GM19193 (cell line): ENCODE measurements around the gene SLC17A1.

Experiments used
- POLR2A ChIP-seq: IDR thresholded peaks from 4 replicates; pipeline ENCODE4 v1.6.1; 2011; ENCODE audit not compliant: insufficient read depth, insufficient read length; ENCODE audit errors: extremely low read depth

The SLC17A1 gene

DNA sequence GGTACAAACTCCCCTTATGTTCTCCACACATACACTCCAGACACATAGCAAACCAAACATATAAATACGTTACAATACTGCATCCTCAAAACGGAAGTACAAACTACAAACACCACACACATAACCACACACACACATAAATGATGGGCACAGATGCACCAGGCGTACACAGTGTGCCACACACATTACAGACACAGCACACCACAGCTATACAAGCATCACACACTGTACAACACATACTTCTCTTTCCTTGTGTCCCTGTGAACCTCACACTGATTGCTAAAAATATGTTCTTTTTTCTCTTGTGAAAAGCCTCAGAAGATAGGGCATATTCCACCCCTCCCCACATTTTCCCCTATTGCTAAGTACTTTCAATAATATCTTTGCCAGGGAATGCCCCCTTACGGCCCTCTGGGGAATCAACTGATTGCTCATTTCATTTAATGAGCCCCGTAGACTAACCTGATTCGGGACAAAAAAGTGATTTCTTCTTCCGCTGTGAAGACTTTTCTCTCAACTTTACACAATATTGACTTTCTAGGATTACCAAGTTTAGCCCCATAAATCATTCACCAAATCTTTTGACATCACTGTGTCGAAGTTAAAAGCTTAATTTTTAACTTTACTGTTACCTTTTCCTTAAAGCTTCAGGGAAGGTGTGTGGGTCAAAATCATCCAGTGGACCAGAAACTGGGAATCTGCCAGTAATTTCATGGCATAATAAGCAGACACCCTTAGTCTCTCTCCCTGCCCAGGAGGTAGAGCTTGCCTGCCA, at the start of gene SLC17A1:
Gene SLC17A1 (minus strand): TSS at position 521 of the 775 bp plus-strand sequence. CDS start 1,495 bp downstream, outside the sequence.
- TF ChIP-seq POLR2A, result no peak

DNA sequence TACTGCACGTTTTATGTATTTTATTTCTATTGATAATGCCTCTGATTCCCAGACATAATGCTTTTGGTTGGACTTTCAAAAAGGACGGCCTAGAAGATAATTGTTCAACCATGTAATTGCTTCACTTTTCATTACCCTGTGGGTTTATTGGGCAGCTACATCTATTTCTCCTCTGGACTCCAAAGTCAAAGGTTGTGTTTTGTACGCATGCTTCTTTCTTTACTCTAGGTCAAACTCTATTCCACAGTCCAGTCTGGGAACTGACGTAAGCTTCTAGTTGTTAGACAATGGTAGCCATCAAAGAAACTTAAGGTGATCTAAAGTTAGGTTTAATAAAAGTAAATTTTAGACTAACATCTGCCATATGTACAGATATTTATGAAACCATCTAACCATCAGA, 48.7 kb upstream of the SLC17A1 start:
- no peak for TF ChIP-seq POLR2A

DNA sequence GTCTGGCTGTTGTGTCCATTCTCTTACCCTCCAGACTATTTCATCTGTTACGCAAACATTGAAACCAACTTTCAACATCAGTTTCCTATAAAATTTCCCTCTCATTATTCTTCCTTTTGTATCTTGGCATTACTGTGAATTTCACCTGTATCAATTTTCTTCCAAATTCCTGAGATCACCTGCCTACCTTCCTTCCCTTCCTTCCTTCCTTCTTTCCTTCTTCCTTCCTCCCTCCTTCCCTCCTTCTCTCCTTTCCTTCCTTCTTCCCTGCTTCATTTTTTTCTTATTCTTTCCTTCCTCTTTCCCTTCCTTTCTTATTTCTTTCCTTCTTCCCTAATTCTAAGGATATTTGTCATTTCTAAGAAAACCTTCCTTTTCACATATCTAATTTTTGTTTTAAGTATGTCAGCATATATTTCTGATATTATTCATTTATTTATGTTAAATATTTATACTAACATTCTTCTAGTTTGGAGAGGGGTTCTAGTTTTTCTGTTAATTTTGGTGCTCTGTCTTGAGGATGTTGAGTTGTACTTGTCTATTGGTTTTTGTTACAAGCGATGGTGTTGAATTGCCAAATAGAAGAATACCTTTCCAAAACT, 47.0 kb upstream of the SLC17A1 start:
- TF ChIP-seq POLR2A, result no peak

GRCh38 chr6:25875926-25876602, 44.2 kb upstream of the SLC17A1 start:
- no peak for TF ChIP-seq POLR2A

- TF ChIP-seq POLR2A, result no peak
Measured at GRCh38 chr6:25875563-25875905, 43.7 kb upstream of the SLC17A1 start.

DNA sequence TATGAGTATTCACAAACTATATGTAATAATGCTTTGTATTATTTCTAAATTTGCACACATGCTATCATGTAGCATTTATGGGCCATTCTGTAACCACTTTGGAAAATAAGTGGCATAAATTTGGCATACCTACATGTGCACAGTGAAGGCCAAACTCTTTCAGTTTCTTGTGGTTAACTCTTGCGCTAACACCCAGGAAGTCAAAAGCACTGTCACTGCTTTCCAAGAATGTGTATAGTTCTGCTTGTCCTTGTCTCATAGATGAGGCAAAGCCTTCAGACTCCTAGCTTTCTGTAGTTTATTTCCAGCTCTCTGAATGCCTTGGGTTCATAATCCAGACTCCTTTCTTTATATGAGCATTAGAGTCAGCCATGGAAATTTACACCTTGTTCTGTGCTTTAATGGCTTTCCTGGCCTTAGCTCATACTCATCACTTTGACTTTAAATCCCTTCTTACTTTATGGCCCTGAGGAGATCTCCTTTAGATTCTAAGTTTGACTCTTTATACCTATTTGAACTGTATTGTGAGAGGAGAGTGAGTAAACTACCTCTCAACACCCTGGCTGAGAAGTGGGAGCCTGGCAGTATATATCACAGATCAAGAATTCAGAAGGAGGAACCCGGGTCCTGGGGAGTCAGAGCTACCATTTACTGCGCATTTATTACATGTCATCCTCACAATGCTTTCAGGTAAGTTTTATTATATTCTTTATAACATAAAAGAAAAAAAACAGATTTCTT, 43.1 kb upstream of the SLC17A1 start:
- TF ChIP-seq POLR2A, result no peak

DNA sequence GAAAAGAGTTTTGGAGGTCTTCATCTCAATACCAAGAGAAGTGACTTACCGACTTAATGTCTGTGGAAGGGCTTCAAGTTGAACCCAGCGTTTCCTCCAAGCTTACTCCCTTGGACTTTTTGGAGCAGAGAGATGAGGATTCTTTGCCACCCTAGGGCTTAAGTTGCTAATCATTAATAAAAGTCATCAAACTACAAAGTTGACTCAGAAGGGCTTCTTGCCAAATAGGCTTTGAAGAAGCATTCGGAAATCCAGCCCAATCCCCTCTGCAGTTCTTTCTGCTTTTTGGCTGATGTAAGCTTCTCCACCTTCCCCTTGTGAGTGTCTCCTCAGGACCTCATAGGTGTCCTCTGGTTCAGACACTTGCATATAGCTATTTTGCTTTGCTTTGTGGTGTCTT, 42.3 kb upstream of the SLC17A1 start, which contains the start of gene SLC17A3:
Gene SLC17A3 (minus strand): TSS at position 126 of the 400 bp plus-strand sequence. CDS start 5,856 bp downstream, outside the sequence.
- TF ChIP-seq POLR2A, result no peak

- TF ChIP-seq POLR2A, result no peak
Measured at GRCh38 chr6:25872814-25873213, 41.0 kb upstream of the SLC17A1 start.

DNA sequence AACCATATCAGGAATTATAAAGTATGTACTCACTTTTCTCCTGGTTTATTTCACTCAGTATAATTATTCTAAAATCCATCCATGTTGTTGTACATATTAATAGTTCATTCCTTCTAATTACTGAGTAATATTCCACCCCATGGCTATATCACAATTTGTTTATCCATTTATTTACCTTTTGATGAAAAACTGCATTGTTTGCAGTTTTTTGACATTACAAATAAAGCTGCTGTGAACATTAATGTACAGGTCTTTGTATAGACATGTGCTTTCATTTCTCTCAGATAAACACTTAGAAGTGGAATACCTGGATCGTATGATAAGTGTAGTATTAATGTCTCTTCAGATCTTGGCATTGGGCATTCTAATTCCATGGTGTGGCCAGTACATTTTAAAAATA, 38.0 kb upstream of the SLC17A1 start:
- TF ChIP-seq POLR2A, result no peak

- TF ChIP-seq POLR2A, result no peak
Measured at GRCh38 chr6:25868436-25869183, 36.8 kb upstream of the SLC17A1 start.

- TF ChIP-seq POLR2A, result no peak
Measured at GRCh38 chr6:25866011-25866410, 34.2 kb upstream of the SLC17A1 start.

DNA sequence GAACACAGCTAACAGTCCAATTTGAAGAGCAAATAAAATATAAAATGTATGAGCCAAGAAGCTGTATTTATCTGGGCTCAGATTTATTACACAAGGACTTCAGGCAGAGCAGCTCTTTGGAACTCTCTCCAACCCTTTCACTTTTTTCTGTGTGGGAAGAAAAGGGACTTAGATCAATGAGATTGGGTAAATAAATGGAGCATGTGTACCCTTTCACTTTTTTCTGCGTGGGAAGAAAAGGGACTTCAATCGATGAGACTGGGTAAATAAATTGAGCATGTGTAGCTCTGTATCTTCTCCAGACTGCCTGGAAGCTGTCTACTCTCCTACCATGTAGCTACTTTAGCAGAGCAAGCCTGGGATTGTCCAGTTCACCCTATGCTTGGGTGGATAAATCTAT, 31.5 kb upstream of the SLC17A1 start:
- no peak for TF ChIP-seq POLR2A

DNA sequence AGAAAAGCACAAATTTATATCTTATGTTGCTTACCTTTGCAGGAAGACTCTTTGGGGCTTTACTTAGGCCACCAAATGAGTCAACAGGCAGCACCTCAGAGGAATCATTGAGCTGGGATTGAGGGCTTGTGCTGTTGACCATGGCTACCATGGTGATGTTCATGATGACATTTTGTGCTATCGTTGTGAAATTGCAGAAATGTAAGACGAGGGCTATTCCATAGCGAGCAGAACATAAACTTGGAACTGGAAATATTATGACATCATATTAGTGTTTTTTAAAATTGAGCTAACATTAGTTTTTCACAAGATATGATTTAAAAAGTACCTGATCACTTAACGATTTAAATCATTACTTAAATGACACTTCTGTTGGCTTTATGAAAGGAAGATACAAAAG, 30.3 kb upstream of the SLC17A1 start:
- no peak for TF ChIP-seq POLR2A

- no peak for TF ChIP-seq POLR2A
Measured at GRCh38 chr6:25852756-25853155, 20.9 kb upstream of the SLC17A1 start.

- TF ChIP-seq POLR2A, result no peak
Measured at GRCh38 chr6:25851961-25852360, 20.1 kb upstream of the SLC17A1 start.

DNA sequence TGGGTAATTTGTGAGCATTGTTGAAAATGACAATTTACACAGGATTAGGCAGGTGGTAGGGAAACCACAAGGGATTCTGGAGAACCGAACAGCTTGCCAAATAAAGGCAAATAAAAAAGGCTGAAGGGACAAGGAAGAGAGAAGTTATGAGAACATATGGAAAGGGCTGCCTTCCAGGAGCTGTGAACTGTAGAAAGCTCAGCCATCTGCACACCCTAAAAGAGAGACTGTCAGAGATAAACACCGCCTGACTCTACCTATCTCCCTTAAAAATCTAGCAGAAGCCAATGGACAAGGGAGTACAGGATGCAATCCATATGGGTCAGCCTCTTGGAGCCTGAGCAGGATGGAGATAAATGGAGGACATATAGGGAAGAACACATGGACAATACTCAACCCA, 12.7 kb upstream of the SLC17A1 start:
- TF ChIP-seq POLR2A, result no peak
